22Rv1 (cell line): ENCODE data around the gene SLFN12L.
"Not testable (repeated sequence)": the region's sequence is repeated elsewhere in the genome, so short reads cannot be mapped to it uniquely, and the experiment has no call there.

Experiments used
- H3K27ac ChIP-seq: fragments of 450-650 bp; 2 replicates; pipeline ENCODE4 v1.5.1; 2017
- ZFX ChIP-seq: fragments of 450-650 bp; IDR thresholded peaks from 2 replicates; pipeline ENCODE4 v1.6.1; 2017; ENCODE audit warnings: antibody characterized with exemption, borderline replicate concordance
- TF ChIP-seq, protein P1 (sequence below): fragments of 450-650 bp; IDR thresholded peaks from 2 replicates; pipeline ENCODE4 v1.5.1; 2017; ENCODE audit warnings: mild to moderate bottlenecking

The SLFN12L gene

DNA sequence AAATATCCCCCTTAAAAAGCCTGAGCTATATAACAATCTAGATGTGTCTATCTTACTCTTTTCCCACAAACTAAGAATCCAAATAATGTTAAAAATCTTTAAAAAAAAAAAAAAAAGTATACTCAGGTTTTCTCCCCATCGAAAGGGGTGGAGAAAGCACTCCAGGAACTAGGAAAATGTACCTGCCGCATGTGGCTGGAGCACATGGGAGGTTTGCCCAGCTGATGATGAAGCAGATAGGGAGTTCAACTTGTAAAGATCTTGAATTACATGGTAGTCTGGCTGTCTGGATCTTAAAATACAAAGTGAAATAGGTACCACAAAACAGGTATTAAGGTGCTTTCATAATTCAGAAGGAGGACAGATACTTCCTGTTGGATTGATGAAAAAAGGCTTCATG, 31.9 kb upstream of the SLFN12L start:
- TF ChIP-seq, protein P1, sequence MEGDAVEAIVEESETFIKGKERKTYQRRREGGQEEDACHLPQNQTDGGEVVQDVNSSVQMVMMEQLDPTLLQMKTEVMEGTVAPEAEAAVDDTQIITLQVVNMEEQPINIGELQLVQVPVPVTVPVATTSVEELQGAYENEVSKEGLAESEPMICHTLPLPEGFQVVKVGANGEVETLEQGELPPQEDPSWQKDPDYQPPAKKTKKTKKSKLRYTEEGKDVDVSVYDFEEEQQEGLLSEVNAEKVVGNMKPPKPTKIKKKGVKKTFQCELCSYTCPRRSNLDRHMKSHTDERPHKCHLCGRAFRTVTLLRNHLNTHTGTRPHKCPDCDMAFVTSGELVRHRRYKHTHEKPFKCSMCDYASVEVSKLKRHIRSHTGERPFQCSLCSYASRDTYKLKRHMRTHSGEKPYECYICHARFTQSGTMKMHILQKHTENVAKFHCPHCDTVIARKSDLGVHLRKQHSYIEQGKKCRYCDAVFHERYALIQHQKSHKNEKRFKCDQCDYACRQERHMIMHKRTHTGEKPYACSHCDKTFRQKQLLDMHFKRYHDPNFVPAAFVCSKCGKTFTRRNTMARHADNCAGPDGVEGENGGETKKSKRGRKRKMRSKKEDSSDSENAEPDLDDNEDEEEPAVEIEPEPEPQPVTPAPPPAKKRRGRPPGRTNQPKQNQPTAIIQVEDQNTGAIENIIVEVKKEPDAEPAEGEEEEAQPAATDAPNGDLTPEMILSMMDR = no peak
- TF ChIP-seq ZFX = no peak

DNA sequence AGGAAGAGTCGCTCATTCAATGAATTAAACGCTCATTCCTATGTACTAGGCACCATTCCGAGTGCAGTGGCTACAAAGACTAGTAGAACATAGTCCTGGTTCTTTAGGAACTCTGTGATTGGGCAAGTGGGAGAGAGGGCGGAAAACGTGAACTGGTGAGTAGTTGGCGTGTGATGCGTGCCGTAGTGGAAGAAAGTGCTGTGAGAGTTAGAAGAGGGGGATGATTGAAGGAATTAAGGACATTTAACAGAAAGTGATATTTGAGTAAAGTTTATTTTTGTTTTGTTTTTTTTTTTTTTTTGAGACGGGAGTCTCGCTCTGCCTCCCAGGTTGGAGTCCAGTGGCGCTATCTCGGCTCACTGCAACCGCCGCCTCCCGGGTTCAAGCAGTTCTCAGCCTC, 31.1 kb upstream of the SLFN12L start:
- peak overlapping the region; percentile 85 for H3K27ac ChIP-seq
- no peak for TF ChIP-seq ZFX
- TF ChIP-seq, protein P1 = no peak

More for the DNA sequence above, 31.9 kb upstream of the SLFN12L start:
- no peak overlapping the region for H3K27ac ChIP-seq

DNA sequence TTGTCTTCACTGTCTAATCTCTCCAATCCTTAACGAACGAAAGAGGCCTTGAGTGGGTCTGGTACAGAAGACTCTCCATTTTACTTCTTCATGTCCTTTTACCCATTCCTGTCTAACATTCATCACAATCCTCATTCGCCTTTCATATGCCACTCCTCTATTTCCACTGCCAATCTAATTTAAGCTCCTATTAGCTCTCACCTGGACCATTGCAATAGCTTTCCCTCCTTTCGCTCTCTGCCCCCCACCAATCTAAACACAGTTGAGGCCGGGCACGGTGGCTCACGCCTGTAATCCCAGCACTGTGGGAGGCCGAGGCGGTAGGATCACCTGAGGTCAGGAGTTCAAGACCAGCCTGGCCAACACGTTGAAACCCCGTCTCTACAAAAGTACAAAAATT, 29.5 kb upstream of the SLFN12L start:
- no peak overlapping the region for H3K27ac ChIP-seq
- TF ChIP-seq, protein P1 = no peak
- no peak for TF ChIP-seq ZFX

DNA sequence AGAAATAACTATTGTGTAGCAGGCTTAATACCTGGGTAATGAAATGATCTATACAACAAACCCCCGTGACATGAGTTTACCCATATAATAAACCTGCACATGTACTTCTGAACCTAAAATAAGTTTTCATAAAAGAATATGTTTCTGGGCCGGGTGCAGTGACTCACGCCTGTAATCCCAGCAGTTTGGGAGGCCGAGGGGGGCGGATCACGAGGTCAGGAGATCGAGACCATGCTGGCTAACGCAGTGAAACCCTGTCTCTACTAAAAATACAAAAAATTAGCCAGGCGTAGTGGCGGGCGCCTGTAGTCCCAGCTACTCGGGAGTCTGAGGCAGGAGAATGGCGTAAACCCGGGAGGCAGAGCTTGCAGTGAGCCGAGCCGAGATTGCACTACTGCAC, 25.7 kb upstream of the SLFN12L start:
- not testable (repeated sequence) for H3K27ac ChIP-seq

DNA sequence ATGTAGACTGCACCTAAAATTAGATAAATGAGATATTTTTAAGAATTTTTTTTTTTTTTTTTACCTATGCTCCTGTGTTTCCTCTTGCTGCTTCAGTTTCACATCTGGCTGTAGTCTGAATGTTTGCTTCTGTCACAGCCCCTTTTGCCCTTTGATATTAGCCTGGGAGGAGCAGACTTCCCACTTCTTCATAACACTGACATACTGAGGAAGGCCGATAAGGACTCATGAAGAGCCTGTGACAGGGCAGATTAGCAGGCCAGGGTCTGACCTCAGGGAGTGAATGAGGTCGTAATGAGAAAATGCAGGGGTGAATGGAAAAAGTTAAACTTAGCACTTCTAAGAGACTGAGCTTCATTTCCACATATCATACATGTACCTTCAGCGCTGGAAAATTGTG, 23.2 kb upstream of the SLFN12L start, which contains the start of gene SLFN14:
Gene SLFN14, minus strand, starts transcription at position 117 of the 400 bp plus-strand sequence. CDS start 2,757 bp downstream, outside the sequence.
- TF ChIP-seq, protein P1 = no peak
- no peak for TF ChIP-seq ZFX
- no peak within 1 kb of the TSS for H3K27ac ChIP-seq

DNA sequence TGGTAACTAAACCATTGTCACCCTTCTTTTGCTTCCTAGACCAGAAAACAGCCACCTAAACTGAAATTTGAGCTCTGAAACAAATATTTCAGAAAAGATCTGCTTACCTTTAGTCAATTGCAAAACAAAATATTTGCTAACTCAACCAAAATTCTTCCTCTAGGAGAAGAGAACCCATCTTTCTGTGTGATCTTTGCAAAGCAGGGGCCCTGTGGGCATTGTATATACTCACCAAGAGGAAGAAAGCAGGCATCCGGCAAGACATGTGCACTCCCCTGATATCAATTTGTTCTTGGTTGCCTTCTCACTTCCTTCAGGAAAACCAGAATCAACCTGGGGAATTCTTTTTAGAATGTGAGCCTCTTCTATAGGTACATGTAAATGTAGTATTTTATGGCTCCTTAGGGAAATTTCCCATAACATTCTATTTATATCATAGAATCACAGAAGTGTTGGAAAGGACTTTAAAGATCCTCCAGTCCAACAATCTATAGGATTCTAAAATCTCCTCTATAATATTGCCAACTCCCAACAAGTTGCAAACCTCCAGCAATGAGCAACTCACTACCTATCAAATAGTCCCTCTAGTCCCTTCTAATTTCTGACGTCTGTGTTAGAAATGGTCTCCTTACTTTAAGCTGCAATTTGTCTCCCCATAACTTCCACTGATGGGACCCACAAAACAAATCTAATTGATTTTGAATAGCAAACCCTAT, 22.2 kb upstream of the SLFN12L start:
- H3K27ac ChIP-seq = no peak overlapping the region
- no peak for TF ChIP-seq ZFX
- TF ChIP-seq, protein P1 = no peak

DNA sequence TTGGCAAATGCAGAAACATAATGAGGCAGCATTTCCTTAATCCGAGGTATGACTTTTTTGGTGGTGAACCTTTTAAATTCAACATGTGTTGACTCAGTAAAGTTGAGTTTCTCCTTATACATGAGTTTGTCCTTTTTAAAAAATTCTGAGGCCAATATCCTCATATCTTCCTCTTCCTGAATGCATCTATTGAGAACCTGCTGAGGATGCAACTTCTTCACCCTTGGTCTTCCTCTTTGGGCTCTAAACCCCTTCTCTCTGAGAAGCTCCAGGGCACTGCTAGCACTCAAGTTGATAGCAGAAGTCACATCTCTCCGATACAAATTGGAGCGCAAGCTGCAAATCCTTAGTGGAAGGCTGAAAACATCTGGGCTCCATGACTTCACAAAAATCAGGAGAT, 19.9 kb upstream of the SLFN12L start:
- H3K27ac ChIP-seq = no peak overlapping the region

More for the DNA sequence above, 19.9 kb upstream of the SLFN12L start:
- no peak for TF ChIP-seq ZFX
- TF ChIP-seq, protein P1 = no peak
